ENCODE results near the gene STX10. TPM values are rescaled to one million over a fixed set of nuclear protein-coding genes. Genes with fewer than 3 reads are reported as not detected.

The STX10 gene
- total RNA-seq, 1 donor, result 62.7 TPM

DNA sequence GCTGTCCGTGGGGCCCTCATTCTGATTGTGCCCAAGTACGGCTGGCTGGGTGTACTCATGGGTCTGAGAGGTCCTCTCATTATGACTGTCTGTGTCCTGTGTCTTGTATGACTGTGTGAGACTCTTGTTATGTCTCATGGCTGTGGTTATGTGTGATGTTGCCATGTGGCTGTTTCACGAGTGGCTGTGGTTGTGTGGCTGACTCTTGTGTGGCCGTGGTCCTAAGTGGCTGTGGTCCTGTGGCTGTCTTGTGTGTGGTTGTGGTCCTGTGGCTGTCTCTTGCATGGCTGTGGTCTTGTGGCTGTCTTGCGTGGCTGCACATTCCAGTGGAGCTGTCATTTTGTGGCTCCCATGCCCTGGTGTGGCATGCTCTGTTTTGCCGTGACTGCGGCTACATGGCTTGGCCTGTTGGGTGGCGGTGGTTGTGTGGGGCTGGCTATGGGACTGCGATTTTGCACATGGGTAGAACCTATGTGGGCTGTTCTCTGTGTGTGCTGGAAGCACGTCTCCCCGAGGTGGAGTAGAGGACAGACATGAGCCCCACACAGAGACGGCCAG is 50.1 kb downstream of the STX10 start:
- no peak overlapping the region for H3K4me3 ChIP-seq (ENCODE audit: low read depth, low read length)
- TF ChIP-seq, protein P1, sequence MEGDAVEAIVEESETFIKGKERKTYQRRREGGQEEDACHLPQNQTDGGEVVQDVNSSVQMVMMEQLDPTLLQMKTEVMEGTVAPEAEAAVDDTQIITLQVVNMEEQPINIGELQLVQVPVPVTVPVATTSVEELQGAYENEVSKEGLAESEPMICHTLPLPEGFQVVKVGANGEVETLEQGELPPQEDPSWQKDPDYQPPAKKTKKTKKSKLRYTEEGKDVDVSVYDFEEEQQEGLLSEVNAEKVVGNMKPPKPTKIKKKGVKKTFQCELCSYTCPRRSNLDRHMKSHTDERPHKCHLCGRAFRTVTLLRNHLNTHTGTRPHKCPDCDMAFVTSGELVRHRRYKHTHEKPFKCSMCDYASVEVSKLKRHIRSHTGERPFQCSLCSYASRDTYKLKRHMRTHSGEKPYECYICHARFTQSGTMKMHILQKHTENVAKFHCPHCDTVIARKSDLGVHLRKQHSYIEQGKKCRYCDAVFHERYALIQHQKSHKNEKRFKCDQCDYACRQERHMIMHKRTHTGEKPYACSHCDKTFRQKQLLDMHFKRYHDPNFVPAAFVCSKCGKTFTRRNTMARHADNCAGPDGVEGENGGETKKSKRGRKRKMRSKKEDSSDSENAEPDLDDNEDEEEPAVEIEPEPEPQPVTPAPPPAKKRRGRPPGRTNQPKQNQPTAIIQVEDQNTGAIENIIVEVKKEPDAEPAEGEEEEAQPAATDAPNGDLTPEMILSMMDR (IDR thresholded peaks at IDR 0.05; ENCODE audit: insufficient read depth, low read length), result no peak
- no peak for DNase-seq (ENCODE audit: low read depth)

DNA sequence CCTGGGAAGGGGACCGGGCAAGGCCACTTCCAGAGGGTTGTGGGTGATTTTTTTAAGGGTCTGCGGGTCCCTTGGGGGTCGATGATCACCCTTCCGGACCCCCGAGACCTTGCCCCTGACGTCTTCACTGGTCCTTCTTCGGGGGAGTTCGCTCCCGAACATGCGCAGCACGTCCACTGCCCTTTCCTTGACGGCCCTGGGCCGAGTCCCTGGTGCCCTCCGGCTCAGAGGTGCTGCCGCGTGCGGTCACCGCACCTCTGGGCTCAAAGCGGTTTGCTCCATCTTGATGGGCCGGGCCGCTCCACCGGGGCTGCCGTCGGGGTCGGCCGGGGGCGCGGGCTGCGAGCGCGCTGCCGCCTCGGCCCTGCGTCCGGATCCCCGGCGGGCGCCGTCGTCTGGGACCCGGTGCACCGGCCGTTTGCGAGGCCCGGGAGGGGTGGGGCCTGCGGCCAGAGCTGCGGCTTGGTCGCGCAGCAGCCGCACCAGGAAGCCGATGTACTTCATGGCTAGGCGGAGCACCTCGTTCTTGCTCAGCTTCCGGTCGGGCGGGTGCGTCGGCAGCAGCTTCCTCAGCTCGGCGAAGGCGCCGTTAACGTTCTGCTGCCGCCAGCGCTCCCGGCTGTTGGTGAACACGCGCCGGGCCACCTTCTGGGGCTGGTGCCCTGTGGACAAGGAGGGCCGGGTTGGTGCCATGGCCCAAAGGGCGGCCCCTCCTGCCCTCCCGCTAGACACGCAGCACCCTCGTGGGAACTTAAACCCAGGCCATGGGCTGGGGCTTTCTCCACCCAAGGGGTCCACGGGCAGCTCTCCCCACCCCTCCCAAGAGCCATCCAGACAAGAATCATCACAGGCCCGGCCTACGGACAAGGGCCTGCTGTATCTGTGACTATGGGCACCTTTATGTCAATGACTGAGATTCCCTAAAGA is 50.8 kb downstream of the STX10 start:
- no peak overlapping the region for H3K4me3 ChIP-seq (ENCODE audit: low read depth, low read length)
- DNase-seq (ENCODE audit: low read depth), result no peak
- TF ChIP-seq, protein P1 (IDR thresholded peaks at IDR 0.05; ENCODE audit: insufficient read depth, low read length), result no peak

DNA sequence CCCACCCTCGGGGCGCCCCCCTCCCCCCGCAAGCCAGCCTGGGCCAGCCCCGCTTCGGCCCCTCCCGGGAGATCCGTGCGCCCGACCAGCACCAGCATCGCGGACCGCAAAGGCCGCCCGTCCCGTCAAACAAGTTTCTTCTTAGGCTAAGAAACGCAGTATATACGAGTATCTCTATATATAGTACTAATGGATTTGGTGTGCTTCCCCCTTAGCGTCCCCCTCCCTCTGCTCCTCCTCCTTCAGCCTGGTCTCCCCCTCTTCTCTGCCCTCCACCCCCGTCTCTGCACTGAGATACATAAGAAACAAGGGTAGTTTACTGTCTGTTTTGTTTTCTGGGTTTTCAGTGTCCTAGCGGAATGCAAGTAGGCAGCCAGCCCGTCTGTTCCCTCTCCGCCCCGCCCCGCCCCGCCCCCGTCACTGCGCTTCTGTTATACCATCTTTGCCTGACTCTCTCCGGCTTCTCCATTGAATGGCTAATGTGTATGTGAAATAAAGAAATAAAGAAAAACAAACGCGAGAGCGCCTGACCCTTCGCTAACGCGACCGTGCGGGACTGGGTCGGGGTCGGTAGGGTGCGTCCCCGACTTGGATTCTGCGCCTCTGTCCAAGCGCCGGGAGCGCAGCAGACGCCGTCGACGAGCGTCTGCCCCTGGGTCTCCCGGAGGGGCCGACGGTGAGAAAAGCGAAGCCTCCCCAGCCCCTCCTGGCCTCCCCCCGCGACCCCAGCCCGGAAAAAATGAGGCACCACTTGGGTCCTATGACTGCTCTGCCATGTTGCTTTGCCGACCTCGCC is 51.7 kb downstream of the STX10 start:
- TF ChIP-seq, protein P1 (IDR thresholded peaks at IDR 0.05; ENCODE audit: insufficient read depth, low read length), result no peak
- H3K4me3 ChIP-seq (ENCODE audit: low read depth, low read length), result no peak overlapping the region
- DNase-seq (ENCODE audit: low read depth), result no peak

DNA sequence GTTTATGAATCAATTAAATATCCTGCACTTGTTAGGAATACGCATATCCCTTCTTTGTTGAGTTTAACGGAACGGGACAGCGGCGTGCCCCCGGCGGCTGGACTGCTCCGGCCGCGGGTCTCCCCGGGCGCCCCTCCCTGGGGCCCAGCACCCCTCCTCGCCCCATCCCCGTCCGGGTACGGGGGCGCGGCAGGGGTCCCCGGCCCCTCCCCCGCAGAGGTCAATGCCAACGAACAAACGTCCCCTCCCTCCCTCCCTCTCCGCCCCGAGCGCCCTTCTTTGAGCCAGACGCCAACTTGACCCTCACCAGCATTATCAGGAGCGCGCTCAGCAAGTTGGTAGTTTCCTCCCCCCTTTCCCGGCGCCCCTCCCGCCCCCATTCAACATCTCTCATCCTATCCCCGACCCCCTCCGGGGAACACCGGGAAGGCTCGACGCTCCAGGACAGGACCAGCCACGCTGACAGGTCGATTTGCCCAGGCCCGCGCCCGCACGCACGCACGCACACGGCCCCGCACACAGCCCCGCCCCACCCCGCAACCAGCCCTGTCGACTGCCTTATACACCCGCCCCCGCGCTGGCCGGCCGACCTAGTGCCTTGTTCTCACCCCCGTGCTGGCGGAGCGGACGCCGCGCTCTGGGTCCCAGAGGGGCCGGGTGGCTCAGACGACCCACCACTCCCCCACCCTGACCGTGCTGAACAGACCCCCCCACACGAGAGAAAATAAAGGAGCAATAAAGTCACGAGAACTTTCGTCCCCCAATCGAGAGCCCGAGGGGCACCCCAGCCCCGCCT is 52.5 kb downstream of the STX10 start:
- H3K4me3 ChIP-seq (ENCODE audit: low read depth, low read length), result no peak overlapping the region
- no peak for DNase-seq (ENCODE audit: low read depth)
- TF ChIP-seq, protein P1 (IDR thresholded peaks at IDR 0.05; ENCODE audit: insufficient read depth, low read length), result no peak

DNA sequence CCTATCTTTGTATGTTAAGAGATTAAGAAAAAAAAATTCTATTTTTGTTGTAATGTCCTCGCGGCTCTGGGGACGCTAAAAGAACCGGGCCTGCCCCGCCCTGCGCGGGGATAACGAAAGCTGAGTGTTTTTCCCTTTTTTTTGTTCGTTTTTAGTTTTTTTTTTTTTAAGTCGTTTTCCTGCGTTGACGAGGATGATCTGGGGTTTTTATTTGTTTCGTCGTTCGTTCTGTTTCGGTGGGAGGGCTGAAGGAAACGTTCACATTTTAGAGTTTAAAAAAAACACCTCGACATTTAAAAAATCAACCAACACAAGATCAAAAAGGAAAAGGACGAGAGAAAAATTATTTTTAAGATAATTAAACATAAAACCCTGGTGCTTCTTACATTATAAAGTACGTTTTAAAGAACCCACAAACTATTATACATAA is 53.1 kb downstream of the STX10 start:
- H3K4me3 ChIP-seq (ENCODE audit: low read depth, low read length), result no peak overlapping the region
- DNase-seq (ENCODE audit: low read depth), result no peak
- TF ChIP-seq, protein P1 (IDR thresholded peaks at IDR 0.05; ENCODE audit: insufficient read depth, low read length), result no peak
